Measurements from ENCODE around the gene PPP2R2C. TPM values are rescaled to one million over a fixed set of nuclear protein-coding genes. Genes with fewer than 3 reads are reported as not detected.
A peak's percentile ranks its signal among the peaks of the same experiment; 100 is the strongest.

The PPP2R2C gene
- total and polyA plus RNA-seq, 4 donors: 0.25 to 1.3 (median 0.65) TPM; not detected in 1

GRCh38 chr4:6474053-6474568 is 1.7 kb upstream of the PPP2R2C start:
- Histone ChIP-seq H3K4me1 (ENCODE audit: control insufficient read depth in 1 of 2, insufficient read depth in 2 of 2, low read length in 2 of 2) (no peaks in the 10 kb centered on the region), H3K27me3 (ENCODE audit: control insufficient read depth in 1 of 2, insufficient read depth in 2 of 2, low read length in 1 of 2) (no peaks in the 10 kb centered on the region), H3K4me3 (ENCODE audit: low read length in 2 of 2) (no peak overlapping the region), H3K9me3 (ENCODE audit: control insufficient read depth, low read length) (peaks cover 3% of the 10 kb centered on the region), H3K36me3 (ENCODE audit: control insufficient read depth in 1 of 2, insufficient read depth in 2 of 2, low read length in 1 of 2) (no peaks in the 10 kb centered on the region), H3K27ac (ENCODE audit: low read depth in 1 of 2, low read length in 2 of 2) (no peak overlapping the region)
- no peak for DNase-seq
- intact Hi-C loops (cut with DNase I): no loop called here
- WGBS, 2 donors: 43 to 52% methylated on average over 5 of the region's 5 CpGs
- no peak for ATAC-seq (ENCODE audit: low FRiP score)

DNA sequence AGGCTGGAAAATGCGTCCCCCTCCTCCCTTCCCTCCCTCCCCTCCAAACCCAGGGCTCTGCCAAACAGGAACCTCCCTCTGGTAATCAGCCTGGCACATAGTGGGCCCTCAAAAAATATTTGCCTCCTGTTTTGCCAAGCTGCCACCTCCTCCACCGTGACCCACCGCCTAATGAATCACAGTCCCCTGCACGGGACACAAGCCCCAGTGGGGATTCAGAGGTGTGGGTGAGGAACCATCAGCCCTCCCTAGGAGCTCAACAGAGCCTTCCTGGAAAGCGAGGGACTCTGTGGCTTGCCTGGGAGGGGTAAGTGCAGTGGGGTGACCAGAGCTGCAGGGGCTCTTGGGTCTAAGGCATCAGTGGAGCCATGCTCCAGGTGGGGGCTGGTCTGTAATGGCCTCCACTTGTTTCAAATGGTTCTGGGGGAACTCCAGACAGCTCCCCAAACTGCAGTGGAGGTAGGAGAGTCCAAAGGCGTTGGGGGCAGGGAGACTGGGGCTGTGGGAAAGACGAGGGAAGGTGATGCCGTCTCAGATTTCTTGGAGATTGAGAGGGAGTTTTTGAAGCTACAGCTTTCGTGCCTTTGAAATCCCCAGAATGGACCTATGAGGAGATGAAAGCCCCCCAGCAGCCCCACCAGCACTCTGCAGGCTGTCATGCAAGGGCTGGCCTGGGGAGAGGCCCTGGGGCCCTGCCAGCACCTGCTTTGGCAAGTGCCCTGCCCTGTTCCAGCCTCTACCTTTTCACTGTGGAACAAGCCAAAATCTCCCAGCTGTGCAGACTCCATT is 1.0 kb upstream of the PPP2R2C start:
- no peak overlapping the region for H3K4me3 ChIP-seq (ENCODE audit: low read length in 2 of 2)
- DNase-seq (no peak), ATAC-seq (ENCODE audit: low FRiP score) (no peak)
- H3K4me1 ChIP-seq (ENCODE audit: control insufficient read depth in 1 of 2, insufficient read depth in 2 of 2, low read length in 2 of 2): no peaks in the 10 kb centered on the region
- peaks cover 3% of the 10 kb centered on the region for H3K9me3 ChIP-seq (ENCODE audit: control insufficient read depth, low read length)
- H3K36me3 ChIP-seq (ENCODE audit: control insufficient read depth in 1 of 2, insufficient read depth in 2 of 2, low read length in 1 of 2): no peaks in the 10 kb centered on the region
- 43 to 45% methylated on average over 9 of the region's 9 CpGs for WGBS, 2 donors
- H3K27me3 ChIP-seq (ENCODE audit: control insufficient read depth in 1 of 2, insufficient read depth in 2 of 2, low read length in 1 of 2): no peaks in the 10 kb centered on the region
- intact Hi-C loops (cut with DNase I): no loop called here
- no peak overlapping the region for H3K27ac ChIP-seq (ENCODE audit: low read depth in 1 of 2, low read length in 2 of 2)

GRCh38 chr4:6472008-6472386 is 417 bp downstream of the PPP2R2C start:
- DNase-seq (no peak), ATAC-seq (ENCODE audit: low FRiP score) (no peak)
- H3K4me1 ChIP-seq (ENCODE audit: control insufficient read depth in 1 of 2, insufficient read depth in 2 of 2, low read length in 2 of 2): no peaks in the 10 kb centered on the region
- 1 to 2% methylated on average over 15 to 44 of the region's 44 CpGs for WGBS, 2 donors
- intact Hi-C loops (cut with DNase I): no loop called here
- H3K27ac ChIP-seq (ENCODE audit: low read depth in 1 of 2, low read length in 2 of 2): no peak overlapping the region
- H3K9me3 ChIP-seq (ENCODE audit: control insufficient read depth, low read length): peaks cover 3% of the 10 kb centered on the region
- peak overlapping the region in 1 of 2 donors; percentile 11 for H3K4me3 ChIP-seq (ENCODE audit: low read length in 2 of 2)
- H3K36me3 ChIP-seq (ENCODE audit: control insufficient read depth in 1 of 2, insufficient read depth in 2 of 2, low read length in 1 of 2): no peaks in the 10 kb centered on the region
- H3K27me3 ChIP-seq (ENCODE audit: control insufficient read depth in 1 of 2, insufficient read depth in 2 of 2, low read length in 1 of 2): peaks cover 0 to 2% of the 10 kb centered on the region in 2 donors

DNA sequence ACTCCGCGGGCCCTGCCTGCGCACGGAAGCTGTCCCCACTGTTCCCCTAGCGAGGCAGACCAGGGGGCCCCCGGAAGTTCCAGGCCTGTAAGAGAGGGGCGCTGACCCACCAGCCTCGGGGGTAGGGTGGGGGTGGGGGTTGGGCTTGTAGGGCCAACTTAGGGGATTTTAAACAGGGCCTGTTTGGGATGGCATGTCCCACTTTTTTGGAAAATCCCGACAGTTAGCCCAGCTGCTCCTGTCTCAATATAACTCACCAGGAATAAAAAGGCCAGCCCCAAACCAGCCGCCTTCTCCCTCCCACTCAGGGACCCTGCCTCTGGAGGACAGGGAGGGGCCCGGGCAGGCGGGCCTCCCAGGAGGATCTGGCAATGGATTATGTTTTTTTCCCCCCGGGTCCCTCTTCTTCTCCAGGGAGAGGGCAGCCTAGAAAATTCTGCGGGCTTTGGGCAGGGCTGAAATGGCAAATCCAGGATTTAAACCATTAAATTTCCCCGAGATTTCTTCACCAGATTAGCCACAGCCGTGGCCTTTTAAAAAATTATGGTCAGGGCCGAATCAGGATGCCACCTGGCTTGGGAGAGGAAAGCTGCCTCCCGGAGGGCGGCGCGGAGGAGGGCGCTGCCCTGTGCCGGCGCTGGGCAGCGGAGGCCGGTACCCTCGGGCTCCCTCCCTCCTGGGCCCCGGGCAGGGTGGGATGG is 957 bp downstream of the PPP2R2C start:
- Histone ChIP-seq H3K36me3 (ENCODE audit: control insufficient read depth in 1 of 2, insufficient read depth in 2 of 2, low read length in 1 of 2) (no peaks in the 10 kb centered on the region), H3K27me3 (ENCODE audit: control insufficient read depth in 1 of 2, insufficient read depth in 2 of 2, low read length in 1 of 2) (peaks cover 0 to 2% of the 10 kb centered on the region in 2 donors), H3K4me3 (ENCODE audit: low read length in 2 of 2) (peak overlapping the region in 1 of 2 donors; percentile 24), H3K9me3 (ENCODE audit: control insufficient read depth, low read length) (peaks cover 3% of the 10 kb centered on the region), H3K27ac (ENCODE audit: low read depth in 1 of 2, low read length in 2 of 2) (no peak overlapping the region), H3K4me1 (ENCODE audit: control insufficient read depth in 1 of 2, insufficient read depth in 2 of 2, low read length in 2 of 2) (no peaks in the 10 kb centered on the region)
- WGBS, 2 donors: 2 to 3% methylated on average over 28 of the region's 28 CpGs
- ATAC-seq (ENCODE audit: low FRiP score): no peak
- DNase-seq: no peak
- intact Hi-C loops (cut with DNase I): no loop called here

DNA sequence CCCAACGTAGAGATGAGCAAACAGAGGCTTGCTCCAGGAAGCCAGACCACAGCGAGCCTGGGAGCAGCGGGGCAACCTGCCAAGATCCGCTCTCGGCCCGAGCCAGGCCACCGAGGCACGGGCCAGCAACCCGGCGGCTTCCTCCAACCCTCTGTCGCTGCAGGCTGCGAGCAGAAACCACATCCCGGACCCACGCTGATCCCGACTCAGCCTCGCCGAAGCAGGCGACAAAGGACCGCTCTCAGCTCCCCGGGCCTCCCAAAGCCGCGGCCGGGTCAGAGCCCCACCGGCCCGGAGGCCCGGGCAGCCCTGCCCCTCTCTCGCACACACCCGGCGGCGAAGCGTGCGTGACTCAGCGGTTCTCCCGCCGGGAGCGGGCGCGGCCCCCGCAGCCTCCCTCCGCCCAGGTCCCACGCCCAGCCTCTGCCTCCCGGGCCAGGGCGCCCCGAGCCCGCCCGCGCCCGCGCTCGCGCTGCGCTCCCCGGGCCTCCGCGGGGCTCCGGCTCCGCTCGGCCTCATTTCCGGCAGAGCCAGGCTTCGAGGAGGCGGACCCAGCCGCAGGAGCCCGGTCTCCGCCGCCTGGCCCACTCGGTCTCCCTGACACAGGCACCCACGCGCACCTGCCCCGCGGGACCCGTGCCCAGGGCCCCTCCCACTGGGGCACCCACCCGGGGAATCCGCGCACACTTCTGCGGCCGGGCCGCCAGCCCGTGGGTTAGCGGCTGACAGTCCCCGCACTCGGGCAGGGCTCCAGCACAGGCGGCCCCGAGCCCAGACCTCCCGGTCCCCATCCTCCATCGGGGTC is 1.7 kb downstream of the PPP2R2C start:
- 0 to 1% methylated on average over 80 to 85 of the region's 85 CpGs for WGBS, 2 donors
- Histone ChIP-seq H3K4me3 (ENCODE audit: low read length in 2 of 2) (peak overlapping the region; percentile 20 to 24), H3K36me3 (ENCODE audit: control insufficient read depth in 1 of 2, insufficient read depth in 2 of 2, low read length in 1 of 2) (no peaks in the 10 kb centered on the region), H3K27ac (ENCODE audit: low read depth in 1 of 2, low read length in 2 of 2) (no peak overlapping the region), H3K27me3 (ENCODE audit: control insufficient read depth in 1 of 2, insufficient read depth in 2 of 2, low read length in 1 of 2) (peaks cover 0 to 2% of the 10 kb centered on the region in 2 donors), H3K9me3 (ENCODE audit: control insufficient read depth, low read length) (peaks cover 3% of the 10 kb centered on the region), H3K4me1 (ENCODE audit: control insufficient read depth in 1 of 2, insufficient read depth in 2 of 2, low read length in 2 of 2) (no peaks in the 10 kb centered on the region)
- DNase-seq (peak; percentile 68 to 88), ATAC-seq (ENCODE audit: low FRiP score) (peak; percentile 66)
- intact Hi-C loops (cut with DNase I): no loop called here

- Histone ChIP-seq H3K27me3 (ENCODE audit: control insufficient read depth in 1 of 2, insufficient read depth in 2 of 2, low read length in 1 of 2) (peaks cover 0 to 2% of the 10 kb centered on the region in 2 donors), H3K4me1 (ENCODE audit: control insufficient read depth in 1 of 2, insufficient read depth in 2 of 2, low read length in 2 of 2) (no peaks in the 10 kb centered on the region), H3K36me3 (ENCODE audit: control insufficient read depth in 1 of 2, insufficient read depth in 2 of 2, low read length in 1 of 2) (no peaks in the 10 kb centered on the region), H3K4me3 (ENCODE audit: low read length in 2 of 2) (peak overlapping the region in 1 of 2 donors; percentile 24), H3K9me3 (ENCODE audit: control insufficient read depth, low read length) (no peaks in the 10 kb centered on the region), H3K27ac (ENCODE audit: low read depth in 1 of 2, low read length in 2 of 2) (no peak overlapping the region)
- intact Hi-C loops (cut with DNase I): no loop called here
- DNase-seq (no peak), ATAC-seq (ENCODE audit: low FRiP score) (no peak)
- 58 to 68% methylated on average over 18 of the region's 18 CpGs for WGBS, 2 donors
Observed at GRCh38 chr4:6469898-6470501, 2.4 kb downstream of the PPP2R2C start.

GRCh38 chr4:6469144-6469543 is 3.3 kb downstream of the PPP2R2C start:
- WGBS, 2 donors: 33 to 65% methylated on average over 3 of the region's 3 CpGs
- no peak for DNase-seq
- ATAC-seq (ENCODE audit: low FRiP score): no peak
- intact Hi-C loops (cut with DNase I): no loop called here
- Histone ChIP-seq H3K4me3 (ENCODE audit: low read length in 2 of 2) (no peak overlapping the region), H3K36me3 (ENCODE audit: control insufficient read depth in 1 of 2, insufficient read depth in 2 of 2, low read length in 1 of 2) (no peaks in the 10 kb centered on the region), H3K27ac (ENCODE audit: low read depth in 1 of 2, low read length in 2 of 2) (no peak overlapping the region), H3K4me1 (ENCODE audit: control insufficient read depth in 1 of 2, insufficient read depth in 2 of 2, low read length in 2 of 2) (no peaks in the 10 kb centered on the region), H3K9me3 (ENCODE audit: control insufficient read depth, low read length) (no peaks in the 10 kb centered on the region), H3K27me3 (ENCODE audit: control insufficient read depth in 1 of 2, insufficient read depth in 2 of 2, low read length in 1 of 2) (peaks cover 0 to 2% of the 10 kb centered on the region in 2 donors)

DNA sequence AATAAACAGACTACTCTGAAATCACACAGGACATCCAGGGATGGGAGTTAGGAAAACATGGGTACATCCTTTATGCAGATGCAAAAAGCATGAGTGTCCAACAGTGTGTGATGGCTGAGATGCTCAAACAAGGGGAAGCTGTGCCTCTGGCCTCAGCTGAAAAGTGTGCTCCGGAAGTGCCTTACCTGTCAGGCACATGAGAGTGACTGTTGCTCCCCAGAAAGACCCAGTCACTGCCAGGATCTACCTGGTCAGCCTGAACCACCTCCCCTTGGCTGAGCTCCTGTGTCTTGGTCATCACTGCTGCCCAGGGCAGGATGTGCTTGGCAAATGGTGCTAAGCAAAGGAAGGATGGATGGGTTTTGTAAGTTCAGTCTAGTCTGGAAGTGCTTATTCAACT is 4.0 kb downstream of the PPP2R2C start:
- H3K4me3 ChIP-seq (ENCODE audit: low read length in 2 of 2): no peak overlapping the region

More for the DNA sequence above, 4.0 kb downstream of the PPP2R2C start:
- ATAC-seq (ENCODE audit: low FRiP score) (no peak), DNase-seq (no peak)
- intact Hi-C loops (cut with DNase I): no loop called here
- 94 to 95% methylated on average over 1 of the region's 1 CpG for WGBS, 2 donors
- Histone ChIP-seq H3K27me3 (ENCODE audit: control insufficient read depth in 1 of 2, insufficient read depth in 2 of 2, low read length in 1 of 2) (peaks cover 0 to 2% of the 10 kb centered on the region in 2 donors), H3K27ac (ENCODE audit: low read depth in 1 of 2, low read length in 2 of 2) (no peak overlapping the region), H3K36me3 (ENCODE audit: control insufficient read depth in 1 of 2, insufficient read depth in 2 of 2, low read length in 1 of 2) (no peaks in the 10 kb centered on the region), H3K9me3 (ENCODE audit: control insufficient read depth, low read length) (no peaks in the 10 kb centered on the region), H3K4me1 (ENCODE audit: control insufficient read depth in 1 of 2, insufficient read depth in 2 of 2, low read length in 2 of 2) (no peaks in the 10 kb centered on the region)
